Astrocyte (in vitro differentiated cells and primary cell): ENCODE measurements around the gene POLE.

Experiments used
- EZH2 ChIP-seq: IDR thresholded peaks from 2 replicates; pipeline ENCODE4 v1.6.1; 2012; ENCODE audit warnings: mild to moderate bottlenecking, low read length, inconsistent platforms; ENCODE audit not compliant: insufficient read depth
- TF ChIP-seq, protein P1 (sequence below): IDR thresholded peaks from 2 replicates; pipeline ENCODE4 v1.5.1; 2011; ENCODE audit warnings: low read depth, mild to moderate bottlenecking, inconsistent platforms, low read length, moderate library complexity; ENCODE audit not compliant: insufficient read depth

- TF ChIP-seq, protein P1, sequence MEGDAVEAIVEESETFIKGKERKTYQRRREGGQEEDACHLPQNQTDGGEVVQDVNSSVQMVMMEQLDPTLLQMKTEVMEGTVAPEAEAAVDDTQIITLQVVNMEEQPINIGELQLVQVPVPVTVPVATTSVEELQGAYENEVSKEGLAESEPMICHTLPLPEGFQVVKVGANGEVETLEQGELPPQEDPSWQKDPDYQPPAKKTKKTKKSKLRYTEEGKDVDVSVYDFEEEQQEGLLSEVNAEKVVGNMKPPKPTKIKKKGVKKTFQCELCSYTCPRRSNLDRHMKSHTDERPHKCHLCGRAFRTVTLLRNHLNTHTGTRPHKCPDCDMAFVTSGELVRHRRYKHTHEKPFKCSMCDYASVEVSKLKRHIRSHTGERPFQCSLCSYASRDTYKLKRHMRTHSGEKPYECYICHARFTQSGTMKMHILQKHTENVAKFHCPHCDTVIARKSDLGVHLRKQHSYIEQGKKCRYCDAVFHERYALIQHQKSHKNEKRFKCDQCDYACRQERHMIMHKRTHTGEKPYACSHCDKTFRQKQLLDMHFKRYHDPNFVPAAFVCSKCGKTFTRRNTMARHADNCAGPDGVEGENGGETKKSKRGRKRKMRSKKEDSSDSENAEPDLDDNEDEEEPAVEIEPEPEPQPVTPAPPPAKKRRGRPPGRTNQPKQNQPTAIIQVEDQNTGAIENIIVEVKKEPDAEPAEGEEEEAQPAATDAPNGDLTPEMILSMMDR = no peak
- TF ChIP-seq EZH2 = no peak
Measured at GRCh38 chr12:132717011-132717410, 29.9 kb upstream of the POLE start.
